ENCODE data around the gene GET3. TPM values are rescaled to one million over a fixed set of nuclear protein-coding genes. Genes with fewer than 3 reads are reported as not detected.

Gene GET3
- polyA plus RNA-seq, 3 donors: 97.5 to 122 (median 108) TPM

- Mint-ChIP-seq H3K4me3 (no peak overlapping the region), H3K27ac (peak overlapping the region in 1 of 7 donors; percentile 43), H3K4me1 (no peaks in the 10 kb centered on the region), H3K9me3 (no peaks in the 10 kb centered on the region), H3K36me3 (peaks cover 70 to 96% of the 10 kb centered on the region in 2 donors), H3K27me3 (ENCODE audit: low read depth in 3 of 3) (peaks cover 0 to 2% (median 1%) of the 10 kb centered on the region in 3 donors)
- Histone ChIP-seq H3K4me2 (replicated peaks; ENCODE audit: extremely low read depth, low read length, poor library complexity, severe bottlenecking) (no peak overlapping the region), H4K20me1 (ENCODE audit: insufficient read depth, low read length) (no peaks in the 10 kb centered on the region), H3K9ac (ENCODE audit: insufficient read depth, low read length, poor library complexity, severe bottlenecking) (no peak overlapping the region), H3K36me3 (replicated peaks in 1 of 2; ENCODE audit: control insufficient read depth in 1 of 2, insufficient read depth in 2 of 2, low read length in 2 of 2) (peaks cover 81 to 93% of the 10 kb centered on the region in 2 donors), H3K9me3 (replicated peaks in 1 of 2; ENCODE audit: control insufficient read depth in 1 of 2, insufficient read depth in 1 of 2, low read length in 2 of 2) (no peaks in the 10 kb centered on the region), H3K79me2 (ENCODE audit: insufficient read depth, low read length) (no peaks in the 10 kb centered on the region), H3K4me3 (replicated peaks in 1 of 3; ENCODE audit: low read depth in 2 of 3, low read length in 3 of 3) (no peak overlapping the region), H3K27me3 (ENCODE audit: control insufficient read depth in 2 of 2, insufficient read depth in 2 of 2, low read length in 2 of 2) (no peaks in the 10 kb centered on the region), H3K4me1 (ENCODE audit: control insufficient read depth in 1 of 2, insufficient read depth in 2 of 2, low read length in 2 of 2) (no peaks in the 10 kb centered on the region), H3K27ac (ENCODE audit: low read depth in 1 of 2, low read length in 2 of 2) (no peak overlapping the region), H2AFZ (ENCODE audit: insufficient read depth, low read depth, low read length, poor library complexity, severe bottlenecking) (no peak overlapping the region)
- 95% methylated on average over 22 of the region's 29 CpGs for whole genome bisulfite sequencing (ENCODE audit: insufficient coverage)
- intact Hi-C loops (cut with micrococcal nuclease): no loop called here
- no peak for DNase-seq
- TF ChIP-seq CTCF (IDR thresholded peaks at IDR 0.05): no peak
These were observed 31.5 kb upstream of the GET3 start for GRCh38 chr19:12705654-12706331.

- no peak for DNase-seq
- H3K4me1 ChIP-seq (ENCODE audit: control insufficient read depth in 1 of 2, insufficient read depth in 2 of 2, low read length in 2 of 2): no peaks in the 10 kb centered on the region
- TF ChIP-seq CTCF (IDR thresholded peaks at IDR 0.05): no peak
- 90% methylated on average over 7 of the region's 13 CpGs for WGBS (ENCODE audit: insufficient coverage)
- no peaks in the 10 kb centered on the region for H3K79me2 ChIP-seq (ENCODE audit: insufficient read depth, low read length)
- no peaks in the 10 kb centered on the region for H3K9me3 ChIP-seq (replicated peaks in 1 of 2; ENCODE audit: control insufficient read depth in 1 of 2, insufficient read depth in 1 of 2, low read length in 2 of 2)
- intact Hi-C loops (cut with micrococcal nuclease): no loop called here
- Mint-ChIP-seq H3K4me3 (no peak overlapping the region), H3K9me3 (no peaks in the 10 kb centered on the region), H3K27ac (no peak overlapping the region), H3K4me1 (no peaks in the 10 kb centered on the region), H3K27me3 (ENCODE audit: low read depth in 3 of 3) (peaks cover 0 to 2% (median 1%) of the 10 kb centered on the region in 3 donors), H3K36me3 (peaks cover 70 to 96% of the 10 kb centered on the region in 2 donors)
- no peak overlapping the region for H2AFZ ChIP-seq (ENCODE audit: insufficient read depth, low read depth, low read length, poor library complexity, severe bottlenecking)
- H4K20me1 ChIP-seq (ENCODE audit: insufficient read depth, low read length): no peaks in the 10 kb centered on the region
- no peak overlapping the region for H3K9ac ChIP-seq (ENCODE audit: insufficient read depth, low read length, poor library complexity, severe bottlenecking)
- no peak overlapping the region for H3K27ac ChIP-seq (ENCODE audit: low read depth in 1 of 2, low read length in 2 of 2)
- no peaks in the 10 kb centered on the region for H3K27me3 ChIP-seq (ENCODE audit: control insufficient read depth in 2 of 2, insufficient read depth in 2 of 2, low read length in 2 of 2)
- H3K36me3 ChIP-seq (replicated peaks in 1 of 2; ENCODE audit: control insufficient read depth in 1 of 2, insufficient read depth in 2 of 2, low read length in 2 of 2): peaks cover 80 to 93% of the 10 kb centered on the region in 2 donors
- H3K4me2 ChIP-seq (replicated peaks; ENCODE audit: extremely low read depth, low read length, poor library complexity, severe bottlenecking): no peak overlapping the region
- H3K4me3 ChIP-seq (replicated peaks in 1 of 3; ENCODE audit: low read depth in 2 of 3, low read length in 3 of 3): no peak overlapping the region
These were observed 31.0 kb upstream of the GET3 start for GRCh38 chr19:12706332-12706718.
